Measurements from ENCODE around the gene PCDHB4.
"Not testable (repeated sequence)": the region's sequence is repeated elsewhere in the genome, so short reads cannot be mapped to it uniquely, and the experiment has no call there.

The PCDHB4 gene

DNA sequence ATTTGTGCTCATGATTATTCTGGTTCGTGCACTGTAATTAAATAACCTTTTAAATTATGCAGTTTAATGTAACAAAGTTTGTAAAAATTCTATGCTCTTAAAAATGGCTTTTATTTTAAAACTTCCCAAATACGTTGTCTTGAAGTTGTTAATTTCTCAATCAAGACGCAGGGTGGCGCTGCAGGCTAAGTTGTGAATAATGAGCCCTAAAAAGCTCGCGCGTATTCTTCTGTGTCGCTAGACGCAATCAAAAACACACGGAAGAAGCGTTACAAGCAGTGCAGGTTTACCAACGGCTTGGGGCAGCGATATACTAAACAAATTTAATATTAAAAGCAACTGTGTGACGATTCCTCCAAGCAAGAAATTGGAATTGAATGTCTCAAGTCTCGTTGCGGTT is at the start of gene PCDHB4:
Gene PCDHB4 (plus strand): TSS at position 256 of the 400 bp plus-strand sequence. CDS start 181 bp downstream, outside the sequence.
- no peaks in the 10 kb centered on the region for H3K4me1 Mint-ChIP-seq (ENCODE audit: low read depth)
- peaks cover 26% of the 10 kb centered on the region for H3K9me3 Mint-ChIP-seq
- no peak within 1 kb of the TSS for H3K4me3 Mint-ChIP-seq
- H3K27ac Mint-ChIP-seq = no peak within 1 kb of the TSS
- no peaks in the 10 kb centered on the region for H3K36me3 Mint-ChIP-seq (ENCODE audit: low read depth)
- no peaks in the 10 kb centered on the region for H3K27me3 Mint-ChIP-seq (ENCODE audit: low read depth)

DNA sequence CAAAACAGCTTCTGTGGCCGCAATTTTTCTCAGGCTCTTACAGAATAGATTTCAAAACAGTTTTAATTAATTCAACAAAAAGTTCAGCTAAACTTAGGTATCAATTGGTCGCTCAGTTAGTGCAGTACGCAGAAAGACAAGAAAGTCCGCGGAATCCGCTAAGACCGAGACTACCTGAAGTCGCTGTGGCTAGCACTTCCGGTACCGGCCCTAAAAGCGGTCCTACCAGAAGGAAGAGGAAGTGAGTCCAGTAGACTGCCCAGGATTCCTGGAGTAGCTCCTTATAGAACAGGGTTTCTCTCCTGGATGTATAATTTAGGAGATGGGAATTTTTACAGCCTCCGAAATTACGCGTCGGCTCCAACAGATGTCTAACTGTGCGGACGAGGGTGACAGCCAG is 43.8 kb upstream of the PCDHB4 start:
- H3K27me3 Mint-ChIP-seq (ENCODE audit: low read depth) = no peaks in the 10 kb centered on the region
- no peak overlapping the region for H3K27ac Mint-ChIP-seq
- no peaks in the 10 kb centered on the region for H3K4me1 Mint-ChIP-seq (ENCODE audit: low read depth)
- H3K36me3 Mint-ChIP-seq (ENCODE audit: low read depth) = no peaks in the 10 kb centered on the region
- no peak overlapping the region for H3K4me3 Mint-ChIP-seq
- H3K9me3 Mint-ChIP-seq = peaks cover 17% of the 10 kb centered on the region

DNA sequence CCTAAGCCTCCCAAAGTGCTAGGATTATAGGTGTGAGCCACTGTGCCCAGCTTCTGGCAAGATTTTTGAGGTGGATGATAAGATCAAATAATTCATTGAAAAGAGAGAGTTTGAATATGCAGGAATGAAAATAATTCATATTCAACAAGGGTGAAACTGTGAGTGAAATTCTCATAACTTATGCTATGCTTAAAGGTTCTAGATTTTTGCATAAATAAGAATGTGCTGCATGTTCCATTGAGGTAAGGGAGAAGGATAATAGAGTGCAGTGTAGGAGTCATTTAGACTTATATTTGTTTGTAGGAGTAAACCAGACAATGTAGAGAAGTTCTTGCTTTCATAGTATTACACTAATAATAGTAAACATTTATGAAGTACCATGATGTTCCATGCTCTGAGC is 39.4 kb upstream of the PCDHB4 start:
- peaks cover 19% of the 10 kb centered on the region for H3K9me3 Mint-ChIP-seq
- H3K4me1 Mint-ChIP-seq (ENCODE audit: low read depth) = peaks cover 5% of the 10 kb centered on the region
- no peak overlapping the region for H3K27ac Mint-ChIP-seq
- no peaks in the 10 kb centered on the region for H3K36me3 Mint-ChIP-seq (ENCODE audit: low read depth)
- H3K4me3 Mint-ChIP-seq = no peak overlapping the region
- H3K27me3 Mint-ChIP-seq (ENCODE audit: low read depth) = peaks cover 5% of the 10 kb centered on the region

DNA sequence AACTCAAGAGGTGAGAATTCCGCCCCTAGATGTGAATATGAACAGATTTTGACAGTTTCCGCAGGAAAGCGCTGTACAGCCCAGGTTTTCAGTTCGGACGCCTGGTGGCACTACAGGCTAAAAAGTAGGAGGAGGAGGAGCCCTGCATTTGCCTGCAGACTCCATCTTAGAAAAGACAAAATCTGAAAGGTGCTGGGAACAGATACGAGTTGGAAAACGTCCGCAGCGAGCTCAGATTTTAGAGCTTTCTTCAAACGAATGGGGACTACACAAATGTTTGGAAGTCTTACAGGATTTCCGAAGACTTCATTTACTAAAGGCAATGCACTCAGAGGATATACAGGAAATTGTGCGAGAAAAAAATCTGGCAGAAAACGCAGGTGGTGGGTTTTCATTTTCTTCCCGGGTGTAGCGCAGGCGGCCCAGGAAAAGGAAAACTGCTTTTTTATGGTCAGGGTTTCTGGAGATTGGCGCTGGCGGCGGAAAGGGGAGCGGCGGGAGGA is 37.1 kb upstream of the PCDHB4 start:
- H3K27ac Mint-ChIP-seq = no peak overlapping the region

GRCh38 chr5:141094481-141095262 is 26.9 kb upstream of the PCDHB4 start, which contains the start of gene PCDHB2:
Gene PCDHB2, plus strand, starts transcription at chr5:141094615. Its CDS starts 176 bp downstream, at chr5:141094791.
- Mint-ChIP-seq H3K4me3 (peak within 1 kb of the TSS; percentile 59), H3K27me3 (ENCODE audit: low read depth) (peaks cover 6% of the 10 kb centered on the region), H3K36me3 (ENCODE audit: low read depth) (no peaks in the 10 kb centered on the region), H3K9me3 (peaks cover 34% of the 10 kb centered on the region), H3K4me1 (ENCODE audit: low read depth) (no peaks in the 10 kb centered on the region), H3K27ac (no peak within 1 kb of the TSS)

More for the DNA sequence above, 37.1 kb upstream of the PCDHB4 start:
- H3K4me3 Mint-ChIP-seq = peak overlapping the region; percentile 76
- H3K36me3 Mint-ChIP-seq (ENCODE audit: low read depth) = no peaks in the 10 kb centered on the region
- H3K9me3 Mint-ChIP-seq = peaks cover 9% of the 10 kb centered on the region
- peaks cover 5% of the 10 kb centered on the region for H3K4me1 Mint-ChIP-seq (ENCODE audit: low read depth)
- H3K27me3 Mint-ChIP-seq (ENCODE audit: low read depth) = peaks cover 5% of the 10 kb centered on the region

GRCh38 chr5:141095263-141095641 is 26.4 kb upstream of the PCDHB4 start:
- peaks cover under 1% of the 10 kb centered on the region for H3K36me3 Mint-ChIP-seq (ENCODE audit: low read depth)
- peaks cover 1% of the 10 kb centered on the region for H3K4me1 Mint-ChIP-seq (ENCODE audit: low read depth)
- no peak overlapping the region for H3K27ac Mint-ChIP-seq
- no peak overlapping the region for H3K4me3 Mint-ChIP-seq
- peaks cover 6% of the 10 kb centered on the region for H3K27me3 Mint-ChIP-seq (ENCODE audit: low read depth)
- peaks cover 40% of the 10 kb centered on the region for H3K9me3 Mint-ChIP-seq

DNA sequence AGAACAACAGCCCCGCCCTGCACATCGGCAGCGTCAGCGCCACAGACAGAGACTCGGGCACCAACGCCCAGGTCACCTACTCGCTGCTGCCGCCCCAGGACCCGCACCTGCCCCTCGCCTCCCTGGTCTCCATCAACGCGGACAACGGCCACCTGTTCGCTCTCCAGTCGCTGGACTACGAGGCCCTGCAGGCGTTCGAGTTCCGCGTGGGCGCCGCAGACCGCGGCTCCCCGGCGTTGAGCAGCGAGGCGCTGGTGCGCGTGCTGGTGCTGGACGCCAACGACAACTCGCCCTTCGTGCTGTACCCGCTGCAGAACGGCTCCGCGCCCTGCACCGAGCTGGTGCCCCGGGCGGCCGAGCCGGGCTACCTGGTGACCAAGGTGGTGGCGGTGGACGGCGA is 25.4 kb upstream of the PCDHB4 start:
- H3K27ac Mint-ChIP-seq; H3K4me1 Mint-ChIP-seq (ENCODE audit: low read depth); H3K36me3 Mint-ChIP-seq (ENCODE audit: low read depth); H3K27me3 Mint-ChIP-seq (ENCODE audit: low read depth); H3K4me3 Mint-ChIP-seq: not testable (repeated sequence)
- peaks cover 48% of the 10 kb centered on the region for H3K9me3 Mint-ChIP-seq

- H3K27me3 Mint-ChIP-seq (ENCODE audit: low read depth); H3K4me3 Mint-ChIP-seq; H3K27ac Mint-ChIP-seq; H3K4me1 Mint-ChIP-seq (ENCODE audit: low read depth); H3K36me3 Mint-ChIP-seq (ENCODE audit: low read depth): not testable (repeated sequence)
- H3K9me3 Mint-ChIP-seq = peaks cover 52% of the 10 kb centered on the region
Observed at GRCh38 chr5:141096586-141096985, 25.0 kb upstream of the PCDHB4 start.

- Mint-ChIP-seq H3K4me3 (no peak within 1 kb of the TSS), H3K36me3 (ENCODE audit: low read depth) (peaks cover 2% of the 10 kb centered on the region), H3K27ac (peak within 1 kb of the TSS; percentile 42), H3K9me3 (peaks cover 41% of the 10 kb centered on the region), H3K4me1 (ENCODE audit: low read depth) (peaks cover 3% of the 10 kb centered on the region), H3K27me3 (ENCODE audit: low read depth) (no peaks in the 10 kb centered on the region)
Observed at GRCh38 chr5:141100243-141100805, 21.3 kb upstream of the PCDHB4 start, which contains the start of gene PCDHB3. Gene PCDHB3, plus strand, starts transcription at chr5:141100473. Its CDS starts 177 bp downstream, at chr5:141100650.

DNA sequence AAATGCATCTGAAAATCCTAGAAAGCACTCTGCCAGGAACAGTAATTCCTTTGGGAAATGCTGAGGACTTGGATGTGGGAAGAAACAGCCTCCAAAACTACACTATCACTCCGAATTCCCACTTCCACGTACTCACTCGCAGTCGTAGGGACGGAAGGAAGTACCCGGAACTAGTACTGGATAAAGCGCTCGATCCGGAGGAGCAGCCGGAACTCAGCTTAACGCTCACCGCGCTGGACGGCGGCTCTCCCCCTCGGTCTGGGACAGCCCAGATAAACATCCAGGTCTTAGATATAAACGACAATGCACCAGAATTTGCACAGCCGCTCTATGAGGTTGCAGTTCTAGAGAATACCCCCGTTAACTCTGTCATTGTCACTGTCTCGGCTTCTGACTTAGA is 20.6 kb upstream of the PCDHB4 start:
- Mint-ChIP-seq H3K4me3 (no peak overlapping the region), H3K9me3 (peaks cover 45% of the 10 kb centered on the region), H3K27me3 (ENCODE audit: low read depth) (no peaks in the 10 kb centered on the region), H3K36me3 (ENCODE audit: low read depth) (peaks cover 2% of the 10 kb centered on the region), H3K27ac (no peak overlapping the region), H3K4me1 (ENCODE audit: low read depth) (peaks cover 3% of the 10 kb centered on the region)

- H3K4me1 Mint-ChIP-seq (ENCODE audit: low read depth); H3K4me3 Mint-ChIP-seq; H3K27me3 Mint-ChIP-seq (ENCODE audit: low read depth); H3K36me3 Mint-ChIP-seq (ENCODE audit: low read depth); H3K27ac Mint-ChIP-seq: not testable (repeated sequence)
- peaks cover 47% of the 10 kb centered on the region for H3K9me3 Mint-ChIP-seq
Observed at GRCh38 chr5:141102070-141102469, 19.5 kb upstream of the PCDHB4 start.

- not testable (repeated sequence) for H3K36me3 Mint-ChIP-seq (ENCODE audit: low read depth); H3K27me3 Mint-ChIP-seq (ENCODE audit: low read depth); H3K4me3 Mint-ChIP-seq; H3K4me1 Mint-ChIP-seq (ENCODE audit: low read depth); H3K27ac Mint-ChIP-seq
- peaks cover 48% of the 10 kb centered on the region for H3K9me3 Mint-ChIP-seq
Observed at GRCh38 chr5:141102471-141102870, 19.1 kb upstream of the PCDHB4 start.

DNA sequence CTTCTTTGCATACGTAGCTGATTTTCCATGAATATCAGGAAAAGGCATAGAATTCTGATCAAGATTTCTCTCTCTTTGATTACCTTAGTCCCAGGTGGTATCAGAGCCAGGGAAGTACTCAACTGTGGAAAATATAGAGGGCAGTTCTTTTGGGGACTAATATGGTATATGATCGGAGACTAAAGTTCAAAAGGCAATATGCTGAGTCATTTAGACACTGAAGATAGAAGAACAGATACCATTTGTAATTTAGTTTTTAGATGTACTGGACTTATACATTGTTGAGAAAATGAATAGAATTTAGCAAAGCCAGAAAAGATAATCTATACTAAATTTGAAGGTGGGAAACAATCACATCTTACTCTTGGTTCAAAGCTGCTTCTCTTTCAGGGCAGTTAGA is 16.3 kb upstream of the PCDHB4 start:
- H3K36me3 Mint-ChIP-seq (ENCODE audit: low read depth) = peaks cover 1% of the 10 kb centered on the region
- no peak overlapping the region for H3K27ac Mint-ChIP-seq
- H3K4me3 Mint-ChIP-seq = no peak overlapping the region
- peaks cover 37% of the 10 kb centered on the region for H3K9me3 Mint-ChIP-seq
- H3K4me1 Mint-ChIP-seq (ENCODE audit: low read depth) = peaks cover 1% of the 10 kb centered on the region
- H3K27me3 Mint-ChIP-seq (ENCODE audit: low read depth) = no peaks in the 10 kb centered on the region

DNA sequence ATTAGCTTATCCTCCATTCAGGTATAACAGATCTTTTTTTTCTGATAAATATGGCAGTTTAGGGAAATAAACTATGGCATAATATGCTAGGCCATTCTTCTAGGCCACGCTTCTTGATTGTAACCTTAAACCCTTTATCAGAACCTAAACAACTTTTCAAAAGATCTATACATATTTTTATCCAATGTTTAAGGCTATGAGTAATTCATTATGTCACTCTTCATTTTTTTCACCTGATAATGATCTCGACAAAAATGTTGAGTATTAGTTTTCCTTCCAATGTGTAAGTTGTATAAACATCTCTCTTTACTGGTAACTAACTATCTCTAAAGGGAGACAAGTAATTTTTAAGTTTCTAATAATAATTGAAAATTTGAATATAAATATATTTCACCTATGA is 2.4 kb upstream of the PCDHB4 start:
- H3K27me3 Mint-ChIP-seq (ENCODE audit: low read depth) = no peaks in the 10 kb centered on the region
- peaks cover 45% of the 10 kb centered on the region for H3K9me3 Mint-ChIP-seq
- no peak overlapping the region for H3K4me3 Mint-ChIP-seq
- no peaks in the 10 kb centered on the region for H3K36me3 Mint-ChIP-seq (ENCODE audit: low read depth)
- no peak overlapping the region for H3K27ac Mint-ChIP-seq
- no peaks in the 10 kb centered on the region for H3K4me1 Mint-ChIP-seq (ENCODE audit: low read depth)

DNA sequence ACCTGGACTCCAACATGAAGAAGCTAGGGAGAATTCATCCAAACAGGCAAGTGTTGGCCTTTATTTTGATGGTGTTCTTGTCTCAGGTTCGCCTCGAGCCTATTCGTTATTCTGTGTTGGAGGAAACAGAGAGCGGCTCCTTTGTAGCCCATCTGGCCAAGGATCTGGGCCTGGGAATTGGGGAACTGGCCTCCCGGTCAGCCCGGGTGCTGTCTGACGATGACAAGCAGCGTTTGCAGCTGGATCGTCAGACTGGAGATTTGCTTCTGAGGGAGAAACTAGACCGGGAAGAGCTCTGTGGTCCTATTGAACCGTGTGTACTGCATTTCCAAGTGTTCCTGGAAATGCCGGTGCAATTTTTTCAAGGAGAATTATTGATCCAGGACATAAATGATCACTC is 367 bp downstream of the PCDHB4 start:
- Mint-ChIP-seq H3K27ac (no peak overlapping the region), H3K9me3 (peaks cover 23% of the 10 kb centered on the region), H3K4me1 (ENCODE audit: low read depth) (no peaks in the 10 kb centered on the region), H3K4me3 (no peak overlapping the region), H3K27me3 (ENCODE audit: low read depth) (no peaks in the 10 kb centered on the region), H3K36me3 (ENCODE audit: low read depth) (no peaks in the 10 kb centered on the region)
